GM20000 (cell line): ENCODE measurements around the gene LHPP.

Experiments
- DNase-seq: peaks from one replicate; pipeline ENCODE4 v3.0.0; 2012; ENCODE audit warnings: low spot score
- TF ChIP-seq, protein P1 (sequence below): IDR thresholded peaks from 2 replicates; pipeline ENCODE4 v1.5.1; 2012; ENCODE audit warnings: mild to moderate bottlenecking, control low read depth; ENCODE audit errors: extremely low read depth, missing control alignments

Gene LHPP

DNA sequence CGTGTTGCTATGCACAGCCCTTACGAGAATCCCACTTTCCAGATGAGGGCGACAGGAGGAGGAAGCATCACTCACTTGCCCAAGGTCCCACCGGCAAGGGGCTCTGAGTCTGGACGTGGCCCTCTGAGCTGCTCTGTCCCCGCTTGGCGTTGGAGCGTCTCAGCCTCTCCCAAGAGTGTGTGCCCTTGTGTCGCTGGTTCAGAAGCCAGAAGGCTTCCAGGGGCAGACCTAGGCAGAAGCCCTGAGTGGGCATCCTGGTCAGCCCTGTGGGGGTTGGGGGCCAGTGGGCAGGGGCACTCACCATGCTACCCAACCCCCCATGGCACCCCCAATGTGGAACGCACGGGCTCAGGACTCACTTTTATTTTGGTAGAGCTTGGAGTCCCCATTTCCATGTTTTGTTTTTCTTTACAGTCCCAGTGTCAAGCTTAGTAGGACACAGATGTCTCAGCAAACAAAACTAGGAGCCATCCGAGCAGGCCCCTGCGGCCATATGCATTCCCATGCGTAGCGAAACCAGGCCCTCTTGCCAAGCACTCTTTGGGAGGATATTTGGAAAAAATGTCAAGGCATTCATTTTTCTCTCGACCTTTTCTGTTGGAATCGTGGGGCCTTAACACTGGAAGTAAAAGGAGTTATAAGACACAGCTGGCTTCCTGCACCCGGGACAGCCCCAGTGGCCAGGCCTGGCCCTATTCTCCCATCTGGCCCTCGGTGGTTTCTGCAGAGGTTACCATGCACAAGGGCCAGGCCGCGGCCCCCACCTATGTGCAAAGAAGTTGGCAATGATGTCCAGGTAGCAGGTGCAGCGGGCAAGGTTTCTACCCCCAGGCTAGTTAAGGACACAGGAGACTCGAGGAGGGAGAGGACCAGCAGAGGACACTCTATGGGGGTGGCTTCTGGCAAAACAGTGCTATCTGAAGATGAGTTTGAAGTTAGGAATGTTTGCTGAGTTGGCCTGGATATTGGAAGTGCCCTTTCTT lies 97.0 kb downstream of the LHPP start:
- TF ChIP-seq, protein P1, sequence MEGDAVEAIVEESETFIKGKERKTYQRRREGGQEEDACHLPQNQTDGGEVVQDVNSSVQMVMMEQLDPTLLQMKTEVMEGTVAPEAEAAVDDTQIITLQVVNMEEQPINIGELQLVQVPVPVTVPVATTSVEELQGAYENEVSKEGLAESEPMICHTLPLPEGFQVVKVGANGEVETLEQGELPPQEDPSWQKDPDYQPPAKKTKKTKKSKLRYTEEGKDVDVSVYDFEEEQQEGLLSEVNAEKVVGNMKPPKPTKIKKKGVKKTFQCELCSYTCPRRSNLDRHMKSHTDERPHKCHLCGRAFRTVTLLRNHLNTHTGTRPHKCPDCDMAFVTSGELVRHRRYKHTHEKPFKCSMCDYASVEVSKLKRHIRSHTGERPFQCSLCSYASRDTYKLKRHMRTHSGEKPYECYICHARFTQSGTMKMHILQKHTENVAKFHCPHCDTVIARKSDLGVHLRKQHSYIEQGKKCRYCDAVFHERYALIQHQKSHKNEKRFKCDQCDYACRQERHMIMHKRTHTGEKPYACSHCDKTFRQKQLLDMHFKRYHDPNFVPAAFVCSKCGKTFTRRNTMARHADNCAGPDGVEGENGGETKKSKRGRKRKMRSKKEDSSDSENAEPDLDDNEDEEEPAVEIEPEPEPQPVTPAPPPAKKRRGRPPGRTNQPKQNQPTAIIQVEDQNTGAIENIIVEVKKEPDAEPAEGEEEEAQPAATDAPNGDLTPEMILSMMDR = no peak
- DNase-seq = no peak

DNA sequence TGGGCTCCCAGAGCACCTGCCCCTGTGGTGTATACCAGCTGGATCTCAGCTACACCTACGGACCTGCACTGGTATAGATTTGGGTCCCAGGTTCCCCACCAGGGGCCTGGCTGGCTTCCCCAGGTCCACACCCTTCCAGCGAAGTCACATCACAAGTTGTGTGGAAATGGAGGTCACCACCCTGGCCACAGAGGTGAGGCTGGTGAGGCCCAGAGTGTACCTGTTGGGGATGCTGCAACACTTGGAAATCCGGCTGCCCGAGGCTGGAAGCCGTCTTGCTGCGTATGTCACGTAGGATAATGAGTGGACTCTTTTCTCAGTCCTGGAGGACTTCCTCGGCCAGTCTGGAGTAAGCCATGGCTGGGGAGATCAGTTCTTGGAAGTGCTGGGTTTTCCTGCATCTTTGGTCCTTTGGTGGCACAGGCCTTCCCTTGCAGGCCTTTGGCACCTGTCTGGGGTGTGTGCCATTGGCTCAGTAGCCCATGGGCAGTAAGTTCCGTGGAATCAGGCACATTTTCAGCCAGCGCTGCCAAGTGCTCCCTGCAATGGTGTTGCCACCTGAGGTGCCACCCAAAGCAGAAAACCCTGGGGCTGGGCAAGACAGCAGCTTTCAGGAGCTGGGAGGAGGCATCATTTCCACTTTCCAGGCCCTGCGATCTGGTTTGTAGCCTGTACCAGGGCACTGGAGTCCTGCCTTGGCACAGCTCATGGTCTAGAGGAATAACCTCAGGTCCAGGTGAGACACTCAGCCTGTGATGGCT lies 97.9 kb downstream of the LHPP start:
- TF ChIP-seq, protein P1 = no peak
- DNase-seq = no peak

DNA sequence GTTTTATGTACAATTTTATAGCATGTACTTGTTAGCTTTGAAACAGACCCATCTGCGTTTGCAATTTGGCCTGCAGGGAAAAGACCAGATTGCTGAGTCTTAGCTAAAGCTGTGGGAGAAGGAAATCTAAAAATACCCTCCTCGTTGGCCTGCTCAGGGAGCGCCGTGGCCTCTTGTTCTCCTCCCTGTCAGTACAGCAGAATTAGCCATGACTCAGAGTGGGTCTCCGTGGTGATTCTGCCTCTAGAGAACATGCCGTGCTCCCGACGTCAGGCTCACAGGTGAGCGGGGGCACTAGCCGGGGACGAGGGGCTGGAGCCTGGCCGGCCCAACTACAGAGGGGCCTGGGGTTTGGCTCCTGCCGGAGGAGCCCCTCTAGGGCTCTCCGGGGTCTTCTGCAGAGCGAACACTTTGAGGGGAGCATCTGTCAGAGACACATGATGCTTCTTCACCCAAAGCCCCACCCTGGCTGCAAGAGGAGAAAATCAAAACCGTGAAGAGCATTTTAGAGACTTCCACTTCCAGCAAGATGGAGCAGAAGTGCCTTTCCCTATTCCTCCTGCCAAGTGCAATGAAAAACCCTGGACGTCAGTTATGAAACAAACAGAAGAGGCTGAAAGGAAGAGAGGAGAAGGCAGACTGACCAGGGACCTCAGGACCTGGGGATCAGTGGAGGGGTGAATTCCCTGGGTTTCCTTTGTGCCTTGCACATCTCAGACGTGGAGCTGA lies 98.9 kb downstream of the LHPP start:
- DNase-seq = no peak
- TF ChIP-seq, protein P1 = no peak

DNA sequence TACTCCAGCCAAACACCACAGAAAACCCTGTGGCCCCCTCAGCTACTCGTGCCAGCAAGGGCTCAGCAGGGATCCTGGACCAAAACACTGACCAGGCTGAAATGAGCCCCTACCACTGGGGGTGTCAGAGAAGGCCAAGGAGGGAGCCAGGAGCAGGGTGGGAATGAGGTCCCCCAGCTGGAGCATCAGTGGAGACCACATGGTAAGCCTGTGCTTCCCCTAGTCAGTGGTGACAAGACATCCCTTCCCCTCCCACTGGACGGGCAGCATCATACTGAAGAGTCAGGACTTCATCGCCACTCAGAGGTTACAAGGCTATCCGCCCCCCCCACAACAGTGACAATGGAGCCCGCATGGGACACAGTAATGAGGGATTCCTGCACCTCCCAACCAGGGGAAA lies 99.6 kb downstream of the LHPP start:
- DNase-seq = no peak
- TF ChIP-seq, protein P1 = no peak

DNA sequence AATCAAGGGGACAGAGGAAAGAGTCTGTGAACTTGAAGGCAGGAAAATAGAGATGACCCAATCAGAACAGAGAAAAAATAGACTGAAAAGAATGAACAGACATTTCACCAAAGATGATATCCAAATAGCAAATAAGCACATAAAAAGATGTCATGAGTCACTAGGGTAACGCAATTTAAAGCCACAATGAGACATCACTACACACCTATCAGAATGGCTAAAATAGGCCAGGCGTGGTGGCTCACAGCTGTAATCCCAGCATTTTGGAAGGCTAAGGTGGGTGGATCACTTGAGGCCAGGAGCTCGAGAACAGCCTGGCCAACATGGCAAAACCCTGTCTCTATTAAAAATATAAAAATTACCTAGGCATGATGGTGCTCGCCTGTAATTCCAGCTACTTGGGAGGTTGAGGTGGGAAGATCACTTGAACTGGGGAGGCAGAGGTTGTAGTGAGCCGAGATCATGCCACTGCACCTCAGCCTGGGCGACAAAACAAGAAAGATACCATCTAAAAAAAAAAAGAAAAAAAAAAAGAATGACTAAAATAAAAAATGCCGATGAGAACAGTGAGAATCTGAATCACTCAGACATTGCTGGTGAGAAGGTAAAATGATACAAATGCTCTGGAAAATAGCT lies 100.9 kb downstream of the LHPP start:
- DNase-seq = no peak
- TF ChIP-seq, protein P1 = no peak

DNA sequence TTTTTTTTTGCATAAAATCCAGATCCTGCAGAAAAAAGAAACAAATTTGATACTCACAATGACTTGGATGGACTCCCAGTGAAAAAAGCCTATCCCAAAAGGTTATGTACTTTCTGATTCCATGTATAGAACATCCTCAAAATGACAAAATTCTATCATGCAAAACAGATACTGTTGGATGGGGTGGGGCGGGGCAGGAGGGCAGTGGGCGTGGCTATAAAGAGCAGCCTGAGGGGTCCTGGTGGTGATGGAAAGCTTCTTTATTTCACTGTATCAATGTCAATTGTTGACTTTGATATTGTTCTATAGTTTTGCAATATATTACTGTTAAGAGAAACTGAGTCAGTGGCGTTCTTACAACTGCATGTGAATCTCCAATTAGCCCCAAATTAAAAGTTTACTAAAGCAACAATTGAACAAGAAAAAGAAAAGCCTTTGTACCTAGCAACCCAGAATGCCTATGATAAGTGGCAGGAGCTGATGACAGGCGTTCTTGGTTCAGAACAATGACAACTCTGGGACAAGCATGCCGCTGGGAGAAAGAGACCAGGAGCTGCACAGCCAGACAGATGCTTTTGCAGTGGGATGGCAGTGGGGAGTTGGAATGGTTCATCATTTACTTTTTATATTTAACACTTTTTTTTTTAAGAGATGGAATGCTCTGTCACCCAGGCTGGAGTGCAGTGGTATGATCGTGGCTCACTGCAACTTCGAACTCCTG lies 101.9 kb downstream of the LHPP start:
- no peak for DNase-seq
- TF ChIP-seq, protein P1 = no peak
